ENCODE data around the gene NCAM2.

- TF ChIP-seq POLR2A (IDR thresholded peaks at IDR 0.05) = no peak
- TF ChIP-seq, protein P1, sequence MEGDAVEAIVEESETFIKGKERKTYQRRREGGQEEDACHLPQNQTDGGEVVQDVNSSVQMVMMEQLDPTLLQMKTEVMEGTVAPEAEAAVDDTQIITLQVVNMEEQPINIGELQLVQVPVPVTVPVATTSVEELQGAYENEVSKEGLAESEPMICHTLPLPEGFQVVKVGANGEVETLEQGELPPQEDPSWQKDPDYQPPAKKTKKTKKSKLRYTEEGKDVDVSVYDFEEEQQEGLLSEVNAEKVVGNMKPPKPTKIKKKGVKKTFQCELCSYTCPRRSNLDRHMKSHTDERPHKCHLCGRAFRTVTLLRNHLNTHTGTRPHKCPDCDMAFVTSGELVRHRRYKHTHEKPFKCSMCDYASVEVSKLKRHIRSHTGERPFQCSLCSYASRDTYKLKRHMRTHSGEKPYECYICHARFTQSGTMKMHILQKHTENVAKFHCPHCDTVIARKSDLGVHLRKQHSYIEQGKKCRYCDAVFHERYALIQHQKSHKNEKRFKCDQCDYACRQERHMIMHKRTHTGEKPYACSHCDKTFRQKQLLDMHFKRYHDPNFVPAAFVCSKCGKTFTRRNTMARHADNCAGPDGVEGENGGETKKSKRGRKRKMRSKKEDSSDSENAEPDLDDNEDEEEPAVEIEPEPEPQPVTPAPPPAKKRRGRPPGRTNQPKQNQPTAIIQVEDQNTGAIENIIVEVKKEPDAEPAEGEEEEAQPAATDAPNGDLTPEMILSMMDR (IDR thresholded peaks at IDR 0.05) = no peak
Observed at GRCh38 chr21:21345296-21345695, 347.1 kb downstream of the NCAM2 start.

All from heart left ventricle (tissue), 13 donors.